ENCODE results near the gene CDK5RAP1.

The CDK5RAP1 gene

GRCh38 chr20:33317424-33318095 lies 83.8 kb downstream of the CDK5RAP1 start:
- FAIRE-seq = no peak
- DNase-seq (ENCODE audit: insufficient read length) = no peak
- TF ChIP-seq POLR2AphosphoS5 (IDR thresholded peaks at IDR 0.05; ENCODE audit: low read depth, low read length) = no peak
- no peak for TF ChIP-seq TAF1 (IDR thresholded peaks at IDR 0.05; ENCODE audit: borderline replicate concordance, low read depth, low read length)
- no peak for TF ChIP-seq POLR2A (IDR thresholded peaks at IDR 0.05; ENCODE audit: low read depth, low read length)

GRCh38 chr20:33316958-33317357 lies 84.4 kb downstream of the CDK5RAP1 start:
- no peak for DNase-seq (ENCODE audit: insufficient read length)
- no peak for TF ChIP-seq POLR2A (IDR thresholded peaks at IDR 0.05; ENCODE audit: low read depth, low read length)
- TF ChIP-seq POLR2AphosphoS5 (IDR thresholded peaks at IDR 0.05; ENCODE audit: low read depth, low read length) = no peak
- no peak for TF ChIP-seq TAF1 (IDR thresholded peaks at IDR 0.05; ENCODE audit: borderline replicate concordance, low read depth, low read length)
- no peak for FAIRE-seq

GRCh38 chr20:33316343-33316742 lies 85.0 kb downstream of the CDK5RAP1 start:
- FAIRE-seq (no peak), DNase-seq (ENCODE audit: insufficient read length) (no peak)
- TF ChIP-seq TAF1 (IDR thresholded peaks at IDR 0.05; ENCODE audit: borderline replicate concordance, low read depth, low read length) (no peak), POLR2AphosphoS5 (IDR thresholded peaks at IDR 0.05; ENCODE audit: low read depth, low read length) (no peak), POLR2A (IDR thresholded peaks at IDR 0.05; ENCODE audit: low read depth, low read length) (no peak)

GRCh38 chr20:33313686-33314314 lies 87.5 kb downstream of the CDK5RAP1 start:
- TF ChIP-seq POLR2A (IDR thresholded peaks at IDR 0.05; ENCODE audit: low read depth, low read length) = no peak
- no peak for TF ChIP-seq TAF1 (IDR thresholded peaks at IDR 0.05; ENCODE audit: borderline replicate concordance, low read depth, low read length)
- no peak for TF ChIP-seq POLR2AphosphoS5 (IDR thresholded peaks at IDR 0.05; ENCODE audit: low read depth, low read length)

GRCh38 chr20:33312583-33312982 lies 88.7 kb downstream of the CDK5RAP1 start:
- DNase-seq (ENCODE audit: insufficient read length) = no peak
- FAIRE-seq = no peak
- TF ChIP-seq TAF1 (IDR thresholded peaks at IDR 0.05; ENCODE audit: borderline replicate concordance, low read depth, low read length) = no peak
- TF ChIP-seq POLR2A (IDR thresholded peaks at IDR 0.05; ENCODE audit: low read depth, low read length) = no peak
- TF ChIP-seq POLR2AphosphoS5 (IDR thresholded peaks at IDR 0.05; ENCODE audit: low read depth, low read length) = no peak

More at GRCh38 chr20:33313686-33314314, 87.5 kb downstream of the CDK5RAP1 start:
- FAIRE-seq (no peak), DNase-seq (ENCODE audit: insufficient read length) (no peak)

- TF ChIP-seq POLR2AphosphoS5 (IDR thresholded peaks at IDR 0.05; ENCODE audit: low read depth, low read length) (no peak), POLR2A (IDR thresholded peaks at IDR 0.05; ENCODE audit: low read depth, low read length) (no peak), TAF1 (IDR thresholded peaks at IDR 0.05; ENCODE audit: borderline replicate concordance, low read depth, low read length) (no peak)
- FAIRE-seq = no peak
- DNase-seq (ENCODE audit: insufficient read length) = no peak
Measured at GRCh38 chr20:33311996-33312395, 89.3 kb downstream of the CDK5RAP1 start.

GRCh38 chr20:33311011-33311410 lies 90.3 kb downstream of the CDK5RAP1 start:
- FAIRE-seq (no peak), DNase-seq (ENCODE audit: insufficient read length) (no peak)
- TF ChIP-seq POLR2AphosphoS5 (IDR thresholded peaks at IDR 0.05; ENCODE audit: low read depth, low read length) (no peak), TAF1 (IDR thresholded peaks at IDR 0.05; ENCODE audit: borderline replicate concordance, low read depth, low read length) (no peak), POLR2A (IDR thresholded peaks at IDR 0.05; ENCODE audit: low read depth, low read length) (no peak)

- no peak for FAIRE-seq
- DNase-seq (ENCODE audit: insufficient read length) = no peak
- TF ChIP-seq TAF1 (IDR thresholded peaks at IDR 0.05; ENCODE audit: borderline replicate concordance, low read depth, low read length) (no peak), POLR2A (IDR thresholded peaks at IDR 0.05; ENCODE audit: low read depth, low read length) (no peak), POLR2AphosphoS5 (IDR thresholded peaks at IDR 0.05; ENCODE audit: low read depth, low read length) (no peak)
Measured at GRCh38 chr20:33310327-33310899, 90.9 kb downstream of the CDK5RAP1 start.

GRCh38 chr20:33309631-33310030 lies 91.7 kb downstream of the CDK5RAP1 start:
- DNase-seq (ENCODE audit: insufficient read length) = no peak
- TF ChIP-seq POLR2A (IDR thresholded peaks at IDR 0.05; ENCODE audit: low read depth, low read length) (no peak), POLR2AphosphoS5 (IDR thresholded peaks at IDR 0.05; ENCODE audit: low read depth, low read length) (no peak), TAF1 (IDR thresholded peaks at IDR 0.05; ENCODE audit: borderline replicate concordance, low read depth, low read length) (no peak)

More at GRCh38 chr20:33309631-33310030, 91.7 kb downstream of the CDK5RAP1 start:
- no peak for FAIRE-seq
